Measurements from ENCODE around the gene SLC51B.
"Not testable (repeated sequence)": the region's sequence is repeated elsewhere in the genome, so short reads cannot be mapped to it uniquely, and the experiment has no call there.

Gene SLC51B

GRCh38 chr15:65089206-65089824 lies 44.1 kb downstream of the SLC51B start:
- DNase-seq (ENCODE audit: low read depth, low spot score): no peak
- CTCF ChIA-PET: interaction anchor here (1.2 to 14.3 kb wide), 4 partner anchors 12 to 38 kb away, joined by 3 to 117 read pairs (median 22); partner anchors contain the start of gene KBTBD13
- no peak overlapping the region for H3K4me3 ChIP-seq (ENCODE audit: low read depth, low read length)
- POLR2A ChIA-PET: no interaction called here
- no peak for TF ChIP-seq CTCF (IDR thresholded peaks at IDR 0.05; ENCODE audit: insufficient read depth, low read length, missing control alignments)

GRCh38 chr15:65091946-65092770 lies 47.0 kb downstream of the SLC51B start:
- no peak for TF ChIP-seq CTCF (IDR thresholded peaks at IDR 0.05; ENCODE audit: insufficient read depth, low read length, missing control alignments)
- no peak for DNase-seq (ENCODE audit: low read depth, low spot score)
- POLR2A ChIA-PET: no interaction called here
- CTCF ChIA-PET: interaction anchor here (0.9 to 5.4 kb wide), 6 partner anchors 8 to 59 kb away, joined by 3 to 39 read pairs (median 8); no protein-coding TSS in a partner anchor
- no peak overlapping the region for H3K4me3 ChIP-seq (ENCODE audit: low read depth, low read length)

- CTCF ChIA-PET: interaction anchor here (1.6 to 5.4 kb wide), 4 partner anchors 8 to 39 kb away, joined by 7 to 39 read pairs (median 8); no protein-coding TSS in a partner anchor
- no peak for TF ChIP-seq CTCF (IDR thresholded peaks at IDR 0.05; ENCODE audit: insufficient read depth, low read length, missing control alignments)
- POLR2A ChIA-PET: no interaction called here
- H3K4me3 ChIP-seq (ENCODE audit: low read depth, low read length): no peak overlapping the region
- DNase-seq (ENCODE audit: low read depth, low spot score): no peak
Observed at GRCh38 chr15:65092911-65093792, 48.0 kb downstream of the SLC51B start.

- POLR2A ChIA-PET; H3K4me3 ChIP-seq (ENCODE audit: low read depth, low read length); DNase-seq (ENCODE audit: low read depth, low spot score): not testable (repeated sequence)
- CTCF ChIA-PET: interaction anchor here (1.8 to 5.4 kb wide), 5 partner anchors 8 to 60 kb away, joined by 7 to 39 read pairs (median 8); no protein-coding TSS in a partner anchor
Observed at GRCh38 chr15:65093793-65094170, 48.6 kb downstream of the SLC51B start.

- TF ChIP-seq CTCF (IDR thresholded peaks at IDR 0.05; ENCODE audit: insufficient read depth, low read length, missing control alignments): no peak
- no peak for DNase-seq (ENCODE audit: low read depth, low spot score)
- ChIA-PET POLR2A (no interaction called here), CTCF (interaction anchor here (1.3 to 5.4 kb wide), 6 partner anchors 9 to 60 kb away, joined by 3 to 39 read pairs (median 8); partner anchors contain the start of gene KBTBD13)
- H3K4me3 ChIP-seq (ENCODE audit: low read depth, low read length): no peak overlapping the region
Observed at GRCh38 chr15:65094294-65094995, 49.3 kb downstream of the SLC51B start.

Measured in AG04449 (cell line).